MCF 10A (cell line): ENCODE results near the gene FAM3A. TPM values are rescaled to one million over a fixed set of nuclear protein-coding genes. Genes with fewer than 3 reads are reported as not detected.
A peak's percentile ranks its signal among the peaks of the same experiment; 100 is the strongest.

ENCODE experiments used
- BruUV-seq: library from RNA; stranded (reverse); fragments of 400-500 nt; replicated peaks from 2 replicates; lab custom pipeline; 2021; lab: Mats Ljungman, UMichigan
- CTCF ChIA-PET: fragments of 300-600 bp; sonication (Branson Sonifier 250); formaldehyde crosslinking; extraction: SDS; loops from one replicate; lab custom pipeline; 2021; ENCODE audit warnings: antibody characterized with exemption, inconsistent platforms; lab: Yijun Ruan, JAX
- POLR2A ChIA-PET: fragments of 300-600, 350-650 bp; sonication (Branson Sonifier 250); formaldehyde crosslinking; extraction: SDS; loops from one replicate; lab custom pipeline; 2020; ENCODE audit warnings: antibody characterized with exemption, inconsistent platforms; lab: Yijun Ruan, JAX
- DNase-seq: peaks from one replicate; pipeline ENCODE4 v3.0.0-alpha.2; 2018; ENCODE audit not compliant: unreplicated experiment
- H3K27ac Mint-ChIP-seq: one replicate; pipeline ENCODE4 v1.8.0; 2022; ENCODE audit warnings: mild to moderate bottlenecking, low read depth, mixed read lengths; ENCODE audit not compliant: unreplicated experiment
- H3K27me3 Mint-ChIP-seq: one replicate; pipeline ENCODE4 v1.8.0; 2022; ENCODE audit warnings: mixed read lengths; ENCODE audit not compliant: insufficient read depth, unreplicated experiment
- H3K36me3 Mint-ChIP-seq: one replicate; pipeline ENCODE4 v1.8.0; 2022; ENCODE audit warnings: mild to moderate bottlenecking, moderate library complexity, mixed read lengths; ENCODE audit not compliant: insufficient read depth, unreplicated experiment
- H3K4me1 Mint-ChIP-seq: one replicate; pipeline ENCODE4 v1.8.0; 2022; ENCODE audit warnings: mixed read lengths; ENCODE audit not compliant: insufficient read depth, unreplicated experiment
- H3K4me3 Mint-ChIP-seq: one replicate; pipeline ENCODE4 v1.8.0; 2022; ENCODE audit warnings: mild to moderate bottlenecking, moderate library complexity, mixed read lengths; ENCODE audit not compliant: unreplicated experiment
- H3K9me3 Mint-ChIP-seq: one replicate; pipeline ENCODE4 v1.8.0; 2022; ENCODE audit warnings: mixed read lengths; ENCODE audit not compliant: unreplicated experiment
- CTCF ChIP-seq: fragments of 200-600 bp; IDR thresholded peaks from one replicate; pipeline ENCODE4 v1.8.0; 2022; ENCODE audit warnings: antibody characterized with exemption, mild to moderate bottlenecking; ENCODE audit not compliant: unreplicated experiment
- intact Hi-C: fragments of 100-400 bp; cut with micrococcal nuclease; formaldehyde crosslinking; loops from 2 replicates; pipeline ENCODE4 v1.14.1; 2022
- total RNA-seq: library from RNA; stranded (reverse); gene quantifications from 2 replicates; pipeline ENCODE4 v1.2.3, GENCODE V29; 2022

Gene FAM3A
- total RNA-seq, 1 experiment from 2014 or later: 40.9 TPM

DNA sequence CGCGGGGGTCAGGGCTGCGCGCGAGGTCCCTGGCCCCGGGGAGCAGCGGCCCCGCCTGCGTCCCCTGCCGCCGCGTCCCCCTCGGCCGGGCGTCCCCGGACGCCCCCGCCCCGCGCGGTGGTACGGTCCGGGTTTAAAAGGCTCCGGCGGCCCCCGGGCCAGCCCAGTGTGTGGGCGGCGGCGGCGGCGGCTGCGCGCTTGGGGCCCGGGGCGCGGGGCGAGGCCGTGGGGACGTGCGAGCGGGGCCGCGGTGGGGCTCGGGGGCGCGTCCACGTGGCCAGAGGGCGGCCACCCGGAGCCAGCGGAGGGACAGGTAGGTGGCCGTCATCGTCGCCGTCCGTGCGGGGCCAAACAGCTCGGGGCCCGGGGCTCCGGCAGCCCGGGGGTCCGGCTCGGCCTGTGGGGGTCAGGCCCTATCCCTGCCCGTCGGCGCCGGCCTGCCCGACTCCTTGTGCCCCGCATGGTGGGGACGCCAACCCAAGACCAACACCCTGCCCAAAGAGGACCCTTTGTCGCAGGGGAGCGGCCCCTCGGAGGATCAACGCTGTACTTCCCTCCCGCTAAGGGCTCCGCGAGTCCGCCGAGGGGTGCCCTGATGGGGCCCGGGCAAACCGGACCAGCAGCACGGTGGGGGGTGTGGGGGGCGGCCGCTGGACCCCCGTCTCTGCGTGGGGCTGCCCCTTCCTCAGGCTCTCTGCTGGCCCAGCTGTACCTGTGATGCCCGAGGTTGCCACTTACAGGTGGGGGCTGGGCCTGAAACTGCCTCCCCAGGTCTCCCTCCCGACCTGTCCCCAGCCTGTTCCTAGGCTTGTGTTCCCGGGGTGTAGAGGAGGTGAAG lies 57.7 kb downstream of the FAM3A start, which contains the start of gene PLXNA3:
Gene PLXNA3, plus strand, starts transcription at position 166 of the 838 bp plus-strand sequence. CDS start 1,903 bp downstream, outside the sequence.
- BruUV-seq: no TSS peak

GRCh38 chrX:154457491-154458115 lies 58.4 kb downstream of the FAM3A start:
- peaks cover 30% of the 10 kb centered on the region for H3K27me3 Mint-ChIP-seq
- peak overlapping the region; percentile 84 for H3K4me3 Mint-ChIP-seq
- no peaks in the 10 kb centered on the region for H3K9me3 Mint-ChIP-seq
- no peak for TF ChIP-seq CTCF
- POLR2A ChIA-PET: interaction anchor here (0.6 to 1.9 kb wide), 9 partner anchors 11 to 89 kb away, joined by 3 to 7 read pairs (median 3); partner anchors contain the start of genes FAM50A, LAGE3 and SLC10A3
- no TSS peak for BruUV-seq
- DNase-seq: peak; percentile 25
- intact Hi-C loops: no loop called here
- CTCF ChIA-PET: no interaction called here
- peaks cover 11% of the 10 kb centered on the region for H3K36me3 Mint-ChIP-seq
- H3K27ac Mint-ChIP-seq: peak overlapping the region; percentile 20
- H3K4me1 Mint-ChIP-seq: peaks cover 10% of the 10 kb centered on the region

More for the DNA sequence above, 57.7 kb downstream of the FAM3A start, which contains the start of gene PLXNA3:
- peaks cover 10% of the 10 kb centered on the region for H3K4me1 Mint-ChIP-seq
- peaks cover 11% of the 10 kb centered on the region for H3K36me3 Mint-ChIP-seq
- CTCF ChIA-PET: no interaction called here
- no peaks in the 10 kb centered on the region for H3K9me3 Mint-ChIP-seq
- peak within 1 kb of the TSS; percentile 84 for H3K4me3 Mint-ChIP-seq
- POLR2A ChIA-PET: interaction anchor here (0.7 to 1.9 kb wide), 7 partner anchors 20 to 90 kb away, joined by 3 to 12 read pairs (median 5); partner anchors contain the start of genes ATP6AP1, FAM3A, LAGE3 and SLC10A3
- DNase-seq: peak; percentile 28
- peaks cover 23% of the 10 kb centered on the region for H3K27me3 Mint-ChIP-seq
- TF ChIP-seq CTCF: no peak
- peak within 1 kb of the TSS; percentile 20 for H3K27ac Mint-ChIP-seq
- intact Hi-C loops: no loop called here

Other genes starting within 250 kb of the FAM3A start
- not detected in 2 replicates for gene TEX28, start 221.1 kb downstream of the FAM3A start, total RNA-seq
- gene TKTL1, start 220.4 kb downstream of the FAM3A start, total RNA-seq: not detected in 2 replicates
- gene FLNA, start 141.6 kb downstream of the FAM3A start, total RNA-seq: 1,218 and 1,231 TPM in 2 replicates
- 94.5 and 107 TPM in 2 replicates for gene EMD, start 136.9 kb downstream of the FAM3A start, total RNA-seq
- 3,490 and 3,785 TPM in 2 replicates for gene RPL10, start 117.9 kb downstream of the FAM3A start, total RNA-seq
- 20.5 and 21.2 TPM in 2 replicates for gene DNASE1L1, start 107.0 kb downstream of the FAM3A start, total RNA-seq
- gene TAFAZZIN, start 104.7 kb downstream of the FAM3A start, total RNA-seq: 48.0 and 59.1 TPM in 2 replicates
- gene ATP6AP1, start 87.6 kb downstream of the FAM3A start, total RNA-seq: 48.7 and 57.0 TPM in 2 replicates
- gene GDI1, start 79.1 kb downstream of the FAM3A start, total RNA-seq: 89.9 and 121 TPM in 2 replicates
- gene FAM50A, start 72.1 kb downstream of the FAM3A start, total RNA-seq: 62.1 and 88.7 TPM in 2 replicates
- gene PLXNA3, start 58.0 kb downstream of the FAM3A start, total RNA-seq: 47.6 and 48.0 TPM in 2 replicates
- 17.8 and 21.1 TPM in 2 replicates for gene LAGE3, start 37.0 kb downstream of the FAM3A start, total RNA-seq
- gene UBL4A, start 29.6 kb downstream of the FAM3A start, total RNA-seq: 26.7 and 27.9 TPM in 2 replicates
- gene SLC10A3, start 25.6 kb downstream of the FAM3A start, total RNA-seq: 17.9 and 21.2 TPM in 2 replicates
- gene G6PD, start 30.6 kb upstream of the FAM3A start, total RNA-seq: 42.1 and 49.5 TPM in 2 replicates
- 29.3 and 32.1 TPM in 2 replicates for gene IKBKG, start 31.4 kb upstream of the FAM3A start, total RNA-seq
- not detected in 2 replicates for gene CTAG1A, start 68.9 kb upstream of the FAM3A start, total RNA-seq
- not detected in 2 replicates for gene CTAG1B, start 103.0 kb upstream of the FAM3A start, total RNA-seq
- not detected in 2 replicates for gene CTAG2, start 137.3 kb upstream of the FAM3A start, total RNA-seq
- gene GAB3, start 234.8 kb upstream of the FAM3A start, total RNA-seq: 2.0 and 2.1 TPM in 2 replicates
- 149 and 196 TPM in 2 replicates for gene DKC1, start 246.6 kb upstream of the FAM3A start, total RNA-seq